Measurements from ENCODE around the gene PGF.
"Not testable (repeated sequence)": the region's sequence is repeated elsewhere in the genome, so short reads cannot be mapped to it uniquely, and the experiment has no call there.

Gene PGF

GRCh38 chr14:74955229-74956026 is at the start of gene PGF:
Gene PGF, minus strand, starts transcription at chr14:74955597. Its CDS starts 355 bp downstream, at chr14:74955242.
- DNase-seq (ENCODE audit: low spot score): peak; percentile 13

GRCh38 chr14:75003250-75004027 is 48.0 kb upstream of the PGF start:
- DNase-seq (ENCODE audit: low spot score): no peak

DNA sequence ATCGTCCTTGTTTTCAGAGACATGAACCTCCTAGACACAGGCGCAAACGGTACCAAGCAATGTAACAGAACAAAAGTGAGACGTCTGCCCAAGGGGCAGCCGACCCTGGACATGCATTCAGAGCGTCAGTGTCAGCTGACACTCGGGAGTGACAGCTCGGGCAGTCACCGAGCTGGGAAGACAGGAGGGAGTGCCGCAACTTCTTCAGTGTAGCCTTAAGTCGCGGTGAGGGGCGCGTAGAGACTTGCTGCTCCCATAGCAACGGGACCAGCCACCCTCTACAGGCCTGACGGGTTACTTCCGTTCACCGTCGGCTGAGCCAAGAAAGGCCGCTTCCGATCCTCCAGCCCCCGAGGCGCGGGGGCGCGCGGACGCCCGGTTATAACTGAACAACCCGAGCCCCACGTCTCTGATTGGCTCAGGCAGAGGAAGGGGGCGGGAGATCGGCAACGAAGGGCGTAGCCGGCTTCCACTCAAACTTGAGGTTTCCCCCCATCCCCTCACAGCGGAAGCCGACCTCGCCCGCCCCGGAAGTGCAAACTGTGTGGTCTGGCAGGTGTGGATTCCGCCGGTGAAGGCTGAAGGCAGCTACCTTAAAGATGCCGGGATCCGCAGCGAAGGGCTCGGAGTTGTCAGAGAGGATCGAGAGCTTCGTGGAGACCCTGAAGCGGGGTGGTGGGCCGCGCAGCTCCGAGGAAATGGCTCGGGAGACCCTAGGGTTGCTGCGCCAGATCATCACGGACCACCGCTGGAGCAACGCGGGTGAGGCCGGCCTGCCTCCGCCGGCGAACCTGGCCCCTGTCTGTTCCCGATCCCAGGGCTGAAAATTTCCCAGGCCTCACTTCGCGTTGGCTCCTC is 47.2 kb upstream of the PGF start, which contains the start of gene EIF2B2:
EIF2B2 (plus strand) TSS at position 530 of the 858 bp plus-strand sequence; CDS start at position 600, 70 bp downstream.
- DNase-seq (ENCODE audit: low spot score): peak; percentile 99

DNA sequence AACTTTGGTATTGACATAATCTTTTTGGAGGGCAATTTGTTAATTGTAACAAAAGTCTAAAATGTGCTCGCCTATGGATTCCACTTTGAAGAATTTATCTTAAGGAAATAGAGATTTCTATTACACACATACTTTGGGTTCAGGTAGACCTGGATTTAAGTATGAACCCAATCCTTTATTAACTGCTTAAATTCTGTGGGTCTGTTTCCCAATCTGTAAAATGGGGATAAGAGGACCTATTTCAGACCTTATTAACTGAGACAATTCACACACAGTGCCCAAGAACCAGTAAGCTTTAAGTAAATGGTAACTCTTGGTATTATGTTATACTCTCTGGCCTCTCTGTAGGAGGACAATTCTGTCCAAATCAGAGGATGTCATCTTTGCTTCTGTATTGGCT is 46.5 kb upstream of the PGF start:
- no peak for DNase-seq (ENCODE audit: low spot score)

DNA sequence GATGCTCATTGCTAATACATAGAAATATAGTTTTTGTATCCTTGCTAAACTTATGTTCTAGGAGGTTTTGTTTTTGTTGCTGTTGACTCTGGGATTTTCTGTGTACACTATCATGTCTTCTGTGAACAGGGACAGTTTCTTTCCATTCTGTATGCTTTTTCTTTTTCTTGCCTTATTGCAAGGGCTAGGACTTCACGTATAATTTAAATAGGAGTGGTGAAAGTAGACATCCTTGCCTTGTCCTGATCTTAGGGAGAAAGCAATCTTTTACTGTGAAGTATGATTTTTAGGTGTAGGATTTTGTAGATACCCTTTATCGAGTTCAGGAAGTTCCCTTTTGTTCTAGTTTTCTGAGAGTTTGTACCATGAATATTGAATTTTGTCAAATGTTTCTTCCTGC is 45.9 kb upstream of the PGF start:
- no peak for DNase-seq (ENCODE audit: low spot score)

GRCh38 chr14:74995781-74996180 is 40.4 kb upstream of the PGF start:
- not testable (repeated sequence) for DNase-seq (ENCODE audit: low spot score)

GRCh38 chr14:74994182-74994581 is 38.8 kb upstream of the PGF start:
- DNase-seq (ENCODE audit: low spot score): not testable (repeated sequence)

- DNase-seq (ENCODE audit: low spot score): no peak
These were observed 33.6 kb upstream of the PGF start for GRCh38 chr14:74988993-74989392.

DNA sequence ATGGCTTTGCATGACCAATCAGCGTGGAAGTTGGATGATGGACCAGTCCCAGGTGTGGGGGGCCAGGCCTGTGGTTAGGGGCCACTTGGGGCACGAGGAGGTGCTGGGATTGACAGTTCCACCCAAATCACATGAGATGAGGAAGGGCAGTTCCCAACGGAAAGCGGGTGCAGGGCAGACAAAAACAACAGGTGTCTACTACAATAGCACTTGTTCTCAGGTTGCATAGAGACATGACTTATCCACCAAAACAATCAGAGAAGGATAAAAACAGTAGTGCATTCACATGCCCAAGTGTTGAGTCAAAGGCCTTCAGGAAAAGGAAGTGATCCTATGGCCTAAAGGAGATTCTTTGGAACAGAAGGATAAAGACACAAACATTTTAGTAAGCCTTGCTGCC is 32.7 kb upstream of the PGF start:
- no peak for DNase-seq (ENCODE audit: low spot score)

DNA sequence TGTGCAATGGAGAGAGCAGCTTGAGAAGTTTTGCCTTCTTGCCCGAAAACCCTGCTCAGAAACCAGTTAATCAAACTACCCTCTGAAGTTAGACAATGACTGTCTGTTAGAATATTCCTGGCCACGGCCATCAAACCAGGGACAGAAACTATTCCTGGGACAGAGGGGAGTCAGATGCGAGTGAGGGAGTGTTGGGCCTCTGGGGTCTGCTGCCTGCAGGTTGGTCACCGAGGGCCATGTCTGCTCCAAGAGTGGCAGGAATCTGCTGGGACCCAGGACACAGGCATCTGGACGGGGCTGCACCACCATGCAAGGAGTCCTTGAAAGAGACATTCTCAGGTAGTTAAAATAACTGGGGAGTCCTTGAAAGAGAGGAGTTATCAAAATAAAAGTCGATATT is 30.4 kb upstream of the PGF start:
- DNase-seq (ENCODE audit: low spot score): no peak

DNA sequence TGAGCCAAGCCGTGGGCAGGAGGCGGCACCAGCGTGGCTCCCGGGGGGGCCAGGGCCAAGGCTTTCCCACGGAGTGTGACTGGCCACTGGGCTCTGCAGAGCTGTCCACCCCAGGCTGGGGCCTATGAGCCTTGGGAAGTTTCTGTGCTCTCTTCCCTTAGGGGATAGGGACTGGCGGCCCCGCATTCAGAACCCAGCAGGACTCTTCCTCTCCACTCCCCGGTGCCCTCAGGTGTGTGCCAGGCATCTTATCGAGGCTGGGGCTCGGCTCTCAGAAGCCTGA is 29.6 kb upstream of the PGF start:
- DNase-seq (ENCODE audit: low spot score): no peak

GRCh38 chr14:74984236-74985027 is 29.0 kb upstream of the PGF start:
- DNase-seq (ENCODE audit: low spot score): no peak

DNA sequence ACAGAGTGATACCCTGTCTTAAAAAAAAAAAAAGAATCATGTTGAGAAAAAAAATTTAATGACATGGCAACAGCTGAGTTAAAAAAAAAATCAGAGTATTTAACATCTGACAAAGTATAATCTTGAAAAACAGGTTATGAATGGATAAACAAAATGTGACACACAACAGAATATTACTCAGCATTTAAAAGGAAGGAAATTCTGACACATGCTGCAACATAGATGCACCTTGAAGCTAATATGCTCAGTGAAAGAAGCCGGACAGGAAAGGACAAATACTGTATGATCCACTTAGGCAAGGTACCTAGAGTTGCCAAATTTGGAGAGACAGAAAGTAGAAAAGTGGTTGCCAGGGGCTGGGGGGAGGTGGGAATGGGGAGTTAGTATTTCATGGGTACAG is 27.9 kb upstream of the PGF start:
- no peak for DNase-seq (ENCODE audit: low spot score)

DNA sequence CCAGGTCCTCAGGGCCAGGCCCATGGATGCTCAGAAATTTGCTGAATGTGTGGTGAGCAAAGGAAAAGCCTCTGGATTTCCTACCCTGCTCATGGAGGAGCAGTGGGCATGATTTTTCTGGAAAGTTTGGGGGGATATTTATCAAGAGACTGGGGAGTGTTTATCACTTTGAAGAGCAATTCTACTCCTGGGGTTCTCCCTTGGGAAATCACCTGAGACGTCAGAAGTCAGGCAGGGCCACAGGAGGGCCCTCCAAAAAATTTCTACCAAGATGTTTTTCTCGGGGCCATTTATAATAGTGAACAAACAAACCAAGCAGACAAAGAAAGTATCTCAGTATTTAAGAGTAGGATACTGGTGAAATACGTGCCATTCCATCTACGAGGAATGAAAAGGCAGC is 27.3 kb upstream of the PGF start:
- no peak for DNase-seq (ENCODE audit: low spot score)

DNA sequence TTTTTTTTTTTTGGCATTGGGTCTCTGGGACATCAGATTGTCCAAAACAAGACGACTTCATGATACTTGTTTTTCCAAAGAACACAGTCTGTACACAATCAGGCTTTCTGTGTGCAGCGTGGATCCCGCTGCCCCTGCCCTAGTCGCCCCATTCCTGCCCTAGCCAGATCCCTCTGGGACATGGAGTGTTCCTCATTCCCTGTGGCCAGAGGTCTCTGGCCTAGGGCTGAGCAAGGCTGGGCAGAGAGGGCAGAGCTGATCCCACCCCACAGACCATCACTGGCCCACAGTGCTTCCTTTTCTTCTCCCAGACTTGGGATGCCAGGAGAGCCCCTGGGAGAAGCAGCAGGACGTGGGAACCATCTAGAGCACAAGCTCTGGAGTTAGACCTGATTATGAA is 26.4 kb upstream of the PGF start:
- no peak for DNase-seq (ENCODE audit: low spot score)

DNA sequence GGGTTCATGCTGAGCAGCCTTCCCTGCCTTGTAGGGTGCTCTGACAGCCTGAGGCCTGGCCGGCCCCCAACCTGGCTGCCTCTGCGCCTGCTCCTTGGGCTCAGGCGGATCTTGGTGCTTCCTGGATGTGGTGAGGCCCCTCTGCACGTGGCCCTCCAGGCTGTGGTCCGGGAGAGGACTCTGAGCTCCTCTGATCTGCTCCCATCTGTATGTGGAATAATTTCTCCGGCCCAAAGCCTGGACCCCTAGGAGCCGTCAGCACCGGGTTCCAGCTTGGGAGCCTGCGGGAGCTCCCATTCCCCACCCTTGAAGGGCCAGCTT is 26.0 kb upstream of the PGF start:
- DNase-seq (ENCODE audit: low spot score): no peak

DNA sequence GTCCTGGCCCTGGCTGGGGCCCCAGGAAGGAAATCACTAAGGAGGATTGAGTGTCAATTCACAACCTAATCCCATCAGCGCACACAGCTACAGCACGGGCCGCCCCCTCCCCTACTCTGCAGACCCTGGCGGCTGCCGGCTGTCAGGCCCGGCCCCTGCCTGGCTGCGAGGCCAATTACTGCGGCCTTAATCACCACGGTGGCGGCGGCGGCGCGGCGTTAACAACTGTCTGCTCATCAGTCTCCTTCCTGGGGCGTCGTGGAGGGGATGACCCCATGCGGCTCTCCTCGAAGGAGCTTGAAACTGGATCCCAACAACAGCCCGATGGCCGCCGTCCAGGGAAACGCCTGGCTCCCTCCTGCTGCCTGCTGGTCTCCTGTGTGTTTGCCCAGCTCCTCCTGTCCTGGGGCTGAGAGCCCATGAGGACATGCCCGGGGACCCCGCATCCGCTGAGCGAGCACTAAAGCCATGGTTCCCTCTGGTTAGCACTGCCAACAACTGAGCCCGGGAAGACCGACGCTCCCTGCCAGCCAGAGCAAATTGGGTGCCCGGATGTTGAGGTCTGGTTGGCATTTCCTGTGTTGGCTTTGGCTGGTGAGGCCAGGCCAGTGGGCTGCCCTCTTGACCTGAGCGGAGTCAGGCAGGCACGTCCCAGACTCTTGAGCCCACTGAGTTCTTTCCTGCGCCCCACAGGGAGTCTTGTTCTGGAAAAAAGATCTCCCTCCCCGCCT is 25.5 kb upstream of the PGF start:
- no peak for DNase-seq (ENCODE audit: low spot score)

- DNase-seq (ENCODE audit: low spot score): no peak
These were observed 25.0 kb upstream of the PGF start for GRCh38 chr14:74980398-74980730.

DNA sequence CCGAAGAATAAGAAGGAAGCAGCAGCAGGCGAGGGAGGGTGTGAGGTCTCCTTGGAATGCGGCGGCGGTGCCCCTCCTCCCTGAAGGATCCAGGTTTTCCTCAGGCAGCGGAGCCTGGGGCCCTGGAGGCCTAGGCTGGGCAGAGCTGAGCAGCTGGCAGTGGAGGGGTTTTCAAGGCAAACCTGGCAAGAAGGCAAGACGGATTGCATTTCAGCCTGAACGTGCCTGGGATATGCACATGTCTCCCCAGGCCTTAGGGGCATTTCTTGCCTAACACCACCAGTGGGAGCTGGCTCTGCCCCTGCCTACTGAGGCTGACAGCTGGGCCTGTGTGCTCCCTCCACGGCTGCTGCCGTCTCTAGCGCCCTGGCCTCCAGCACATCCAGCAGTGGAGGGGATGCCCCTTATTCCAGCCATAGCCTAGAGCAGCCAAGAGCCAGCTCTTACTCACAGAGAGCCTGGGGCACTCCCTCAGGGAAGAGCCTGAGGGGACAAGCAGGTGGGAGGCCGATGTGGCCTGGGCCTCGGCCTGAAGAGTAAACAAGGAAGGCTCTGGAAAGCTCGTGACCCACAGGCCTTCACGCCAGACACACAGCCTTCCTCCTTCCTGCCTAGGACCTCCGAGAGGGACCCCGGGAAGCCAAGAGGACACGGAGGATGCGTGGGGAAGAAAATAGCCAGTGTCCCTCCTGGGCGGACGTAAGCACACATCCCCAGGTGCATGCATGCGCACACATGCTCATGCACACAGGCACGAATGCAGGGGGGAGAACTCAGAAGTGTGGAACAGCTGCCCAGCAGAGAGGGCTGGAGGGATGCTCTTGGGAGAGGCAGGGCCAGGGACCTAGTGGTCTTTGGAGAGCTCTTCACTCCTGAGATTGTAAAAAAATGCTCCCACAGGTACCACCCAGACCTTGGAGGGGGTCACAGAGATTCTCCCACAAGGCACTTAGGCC is 24.3 kb upstream of the PGF start:
- no peak for DNase-seq (ENCODE audit: low spot score)

DNA sequence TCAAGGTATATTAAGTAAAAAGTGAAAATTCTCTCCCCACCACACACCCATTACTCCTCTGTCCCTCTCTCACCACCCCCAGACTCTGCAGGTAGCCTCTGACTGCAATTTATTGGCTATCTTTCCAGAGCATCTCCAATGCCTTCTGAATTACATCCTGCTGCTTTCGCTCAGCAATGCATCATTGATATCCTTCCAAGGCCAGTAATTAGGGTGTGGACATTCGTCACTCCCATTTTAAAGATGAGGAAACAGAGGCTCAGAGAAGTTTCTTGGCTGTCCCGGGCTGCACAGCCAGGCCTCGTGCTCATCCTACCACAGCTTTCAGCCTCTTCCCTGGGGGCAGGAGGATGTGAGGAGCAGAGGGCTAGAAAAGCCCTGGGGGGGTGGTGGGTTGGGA is 23.6 kb upstream of the PGF start:
- DNase-seq (ENCODE audit: low spot score): no peak

Measured in activated CD4-positive, alpha-beta T cell treated with anti-CD3 and anti-CD28 coated beads, Interleukin-2, Interleukin-4, amounts not matched to agents 100 ng/mL and 50 ng/mL, durations not matched to agents 16 hours and 8 hours (primary cell).